ENCODE data around the gene TEX13C. TPM values are rescaled to one million over a fixed set of nuclear protein-coding genes. Genes with fewer than 3 reads are reported as not detected.

Gene TEX13C
- polyA plus RNA-seq, 1 experiment, result not detected

DNA sequence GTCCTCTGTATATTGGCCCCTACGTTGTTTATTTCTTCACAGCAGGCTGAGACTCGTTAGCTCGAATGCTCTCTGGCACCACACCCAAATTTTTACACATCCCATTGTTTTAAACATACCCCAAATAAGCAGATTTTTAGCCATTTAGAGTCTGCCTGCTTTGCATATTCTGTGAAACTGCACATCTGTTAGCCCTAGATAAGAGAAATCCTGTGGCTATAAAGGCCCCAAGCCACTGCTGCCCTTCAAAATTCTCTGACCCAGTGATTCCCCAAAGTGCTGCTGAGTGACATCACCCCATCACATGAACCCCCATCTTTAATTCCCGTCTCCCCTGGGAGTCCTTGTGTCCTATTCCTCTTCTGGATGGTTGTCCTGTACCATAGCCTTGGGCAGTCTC, 20.8 kb downstream of the TEX13C start:
- POLR2A ChIA-PET, result no interaction called here
- CTCF ChIA-PET, result no interaction called here
- TF ChIP-seq, protein P1, sequence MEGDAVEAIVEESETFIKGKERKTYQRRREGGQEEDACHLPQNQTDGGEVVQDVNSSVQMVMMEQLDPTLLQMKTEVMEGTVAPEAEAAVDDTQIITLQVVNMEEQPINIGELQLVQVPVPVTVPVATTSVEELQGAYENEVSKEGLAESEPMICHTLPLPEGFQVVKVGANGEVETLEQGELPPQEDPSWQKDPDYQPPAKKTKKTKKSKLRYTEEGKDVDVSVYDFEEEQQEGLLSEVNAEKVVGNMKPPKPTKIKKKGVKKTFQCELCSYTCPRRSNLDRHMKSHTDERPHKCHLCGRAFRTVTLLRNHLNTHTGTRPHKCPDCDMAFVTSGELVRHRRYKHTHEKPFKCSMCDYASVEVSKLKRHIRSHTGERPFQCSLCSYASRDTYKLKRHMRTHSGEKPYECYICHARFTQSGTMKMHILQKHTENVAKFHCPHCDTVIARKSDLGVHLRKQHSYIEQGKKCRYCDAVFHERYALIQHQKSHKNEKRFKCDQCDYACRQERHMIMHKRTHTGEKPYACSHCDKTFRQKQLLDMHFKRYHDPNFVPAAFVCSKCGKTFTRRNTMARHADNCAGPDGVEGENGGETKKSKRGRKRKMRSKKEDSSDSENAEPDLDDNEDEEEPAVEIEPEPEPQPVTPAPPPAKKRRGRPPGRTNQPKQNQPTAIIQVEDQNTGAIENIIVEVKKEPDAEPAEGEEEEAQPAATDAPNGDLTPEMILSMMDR (IDR thresholded peaks at IDR 0.05; ENCODE audit: insufficient read depth, low read depth, low read length), result no peak
- Histone ChIP-seq H3K4me3 (ENCODE audit: low read depth, low read length) (no peak overlapping the region), H3K27me3 (ENCODE audit: control insufficient read depth, insufficient read depth, low read length) (no peaks in the 10 kb centered on the region), H3K36me3 (ENCODE audit: control insufficient read depth, insufficient read depth, low read length) (no peaks in the 10 kb centered on the region)
- no peak for DNase-seq (ENCODE audit: low read depth)

DNA sequence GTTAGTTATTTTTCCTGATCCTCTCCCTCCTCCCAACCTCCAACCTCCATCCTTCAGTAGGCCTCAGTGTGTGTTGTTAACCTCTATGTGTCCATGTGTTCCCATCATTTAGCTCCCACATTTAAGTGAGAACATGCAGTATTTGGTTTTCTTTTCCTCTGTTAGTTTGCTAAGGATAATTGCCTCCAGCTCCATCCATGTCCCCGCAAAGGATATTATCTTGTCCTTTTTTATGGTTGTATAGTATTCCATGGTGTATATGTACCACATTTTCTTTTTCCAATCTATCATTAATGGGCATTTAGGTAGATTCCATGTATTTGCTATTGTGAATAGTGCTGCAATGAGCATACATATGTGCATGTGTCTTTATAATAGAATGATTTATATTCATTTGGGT, 54.5 kb downstream of the TEX13C start:
- CTCF ChIA-PET, result no interaction called here
- TF ChIP-seq, protein P1 (IDR thresholded peaks at IDR 0.05; ENCODE audit: insufficient read depth, low read depth, low read length), result no peak
- POLR2A ChIA-PET, result no interaction called here
- Histone ChIP-seq H3K36me3 (ENCODE audit: control insufficient read depth, insufficient read depth, low read length) (no peaks in the 10 kb centered on the region), H3K27me3 (ENCODE audit: control insufficient read depth, insufficient read depth, low read length) (no peaks in the 10 kb centered on the region), H3K4me3 (ENCODE audit: low read depth, low read length) (no peak overlapping the region)
- no peak for DNase-seq (ENCODE audit: low read depth)
